Omental fat pad (tissue), 4 donors: ENCODE results near the gene CCL14. TPM values are rescaled to one million over a fixed set of nuclear protein-coding genes. Genes with fewer than 3 reads are reported as not detected.
"Not testable (repeated sequence)": the region's sequence is repeated elsewhere in the genome, so short reads cannot be mapped to it uniquely, and the experiment has no call there.

ENCODE experiments used
- ATAC-seq: fragments of 150-250 bp; one replicate; pipeline ENCODE4 v1.9.1; 2016; ENCODE audit warnings: mild to moderate bottlenecking, moderate library complexity; ENCODE audit not compliant: low FRiP score
- DNase-seq: peaks from one replicate; pipeline ENCODE4 v3.0.0-alpha.2; 2019; ENCODE audit warnings: low spot score
- CTCF ChIP-seq, 3 donors: fragments of 450-650 bp; IDR thresholded peaks; one replicate each; pipeline ENCODE4 v1.5.1; 2016 to 2017; ENCODE audit warnings: antibody characterized with exemption in 3 of 3, mild to moderate bottlenecking in 3 of 3, moderate library complexity in 2 of 3
- total RNA-seq, 4 donors: library from RNA; depleted of rRNA; stranded (reverse); fragments of >200 nt; gene quantifications; one replicate each; pipeline ENCODE4 v1.1.0, GENCODE V29; 2016

Gene CCL14
- total RNA-seq, 4 donors from 2014 or later: 29.0 to 83.2 (median 68.7) TPM

- ATAC-seq: no peak
- no peak for DNase-seq
- no peak for TF ChIP-seq CTCF (IDR thresholded peaks at IDR 0.05)
Observed at GRCh38 chr17:36002631-36003030, 16.1 kb upstream of the CCL14 start.

- DNase-seq (no peak), ATAC-seq (no peak)
- TF ChIP-seq CTCF (IDR thresholded peaks at IDR 0.05): no peak
Observed at GRCh38 chr17:36001862-36002603, 15.5 kb upstream of the CCL14 start.

- DNase-seq (no peak), ATAC-seq (no peak)
- TF ChIP-seq CTCF (IDR thresholded peaks at IDR 0.05): no peak
Observed at GRCh38 chr17:36001110-36001771, 14.7 kb upstream of the CCL14 start, which contains the start of gene CCL15. CCL15 (minus strand) TSS chr17:36001553; CDS start chr17:36001492, 61 bp downstream.

GRCh38 chr17:36000732-36001109 lies 14.2 kb upstream of the CCL14 start:
- TF ChIP-seq CTCF (IDR thresholded peaks at IDR 0.05): no peak
- ATAC-seq (no peak), DNase-seq (no peak)

- ATAC-seq (no peak), DNase-seq (no peak)
- TF ChIP-seq CTCF (IDR thresholded peaks at IDR 0.05): no peak
Observed at GRCh38 chr17:35998756-35999155, 12.2 kb upstream of the CCL14 start.

GRCh38 chr17:35998018-35998545 lies 11.6 kb upstream of the CCL14 start:
- TF ChIP-seq CTCF (IDR thresholded peaks at IDR 0.05): no peak
- no peak for ATAC-seq
- DNase-seq: no peak

- ATAC-seq, DNase-seq: not testable (repeated sequence)
Observed at GRCh38 chr17:35995346-35995745, 8.8 kb upstream of the CCL14 start.
